Measurements from ENCODE around the gene ZNF787. TPM values are rescaled to one million over a fixed set of nuclear protein-coding genes. Genes with fewer than 3 reads are reported as not detected.

The ZNF787 gene
- total and polyA plus RNA-seq, 9 donors, result 3.0 to 36.8 (median 25.8) TPM

DNA sequence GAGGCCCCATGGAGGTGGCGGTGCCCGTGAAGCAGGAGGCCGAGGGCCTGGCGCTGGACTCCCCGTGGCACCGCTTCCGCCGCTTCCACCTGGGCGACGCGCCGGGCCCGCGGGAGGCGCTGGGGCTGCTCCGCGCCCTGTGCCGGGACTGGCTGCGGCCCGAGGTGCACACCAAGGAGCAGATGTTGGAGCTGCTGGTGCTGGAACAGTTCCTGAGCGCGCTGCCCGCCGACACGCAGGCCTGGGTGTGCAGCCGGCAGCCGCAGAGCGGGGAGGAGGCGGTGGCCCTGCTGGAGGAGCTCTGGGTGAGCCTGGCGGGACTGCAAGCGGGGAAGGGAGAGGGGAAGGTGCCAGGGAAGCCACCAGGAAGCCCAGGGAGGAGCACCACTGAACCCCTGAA, 25.8 kb upstream of the ZNF787 start:
- H3K27ac ChIP-seq, result no peak overlapping the region
- H3K4me3 ChIP-seq, result no peak overlapping the region
- WGBS, 3 donors, result 53 to 93% (median 73%) methylated on average over 18 to 31 of the region's 31 CpGs
- peaks cover 15% of the 10 kb centered on the region for H3K4me1 ChIP-seq (ENCODE audit: insufficient read depth)
- no peaks in the 10 kb centered on the region for H3K36me3 ChIP-seq
- TF ChIP-seq POLR2A (IDR thresholded peaks at IDR 0.05) (no peak), EP300 (IDR thresholded peaks at IDR 0.05) (no peak)
- TF ChIP-seq, protein P1, sequence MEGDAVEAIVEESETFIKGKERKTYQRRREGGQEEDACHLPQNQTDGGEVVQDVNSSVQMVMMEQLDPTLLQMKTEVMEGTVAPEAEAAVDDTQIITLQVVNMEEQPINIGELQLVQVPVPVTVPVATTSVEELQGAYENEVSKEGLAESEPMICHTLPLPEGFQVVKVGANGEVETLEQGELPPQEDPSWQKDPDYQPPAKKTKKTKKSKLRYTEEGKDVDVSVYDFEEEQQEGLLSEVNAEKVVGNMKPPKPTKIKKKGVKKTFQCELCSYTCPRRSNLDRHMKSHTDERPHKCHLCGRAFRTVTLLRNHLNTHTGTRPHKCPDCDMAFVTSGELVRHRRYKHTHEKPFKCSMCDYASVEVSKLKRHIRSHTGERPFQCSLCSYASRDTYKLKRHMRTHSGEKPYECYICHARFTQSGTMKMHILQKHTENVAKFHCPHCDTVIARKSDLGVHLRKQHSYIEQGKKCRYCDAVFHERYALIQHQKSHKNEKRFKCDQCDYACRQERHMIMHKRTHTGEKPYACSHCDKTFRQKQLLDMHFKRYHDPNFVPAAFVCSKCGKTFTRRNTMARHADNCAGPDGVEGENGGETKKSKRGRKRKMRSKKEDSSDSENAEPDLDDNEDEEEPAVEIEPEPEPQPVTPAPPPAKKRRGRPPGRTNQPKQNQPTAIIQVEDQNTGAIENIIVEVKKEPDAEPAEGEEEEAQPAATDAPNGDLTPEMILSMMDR (IDR thresholded peaks at IDR 0.05), result no peak
- DNase-seq, result no peak
- intact Hi-C loops (cut with DNase I), result loop anchor here in 1 of 4 donors (10.0 kb wide), 1 partner anchor 158 kb away; no protein-coding TSS in a partner anchor
- H3K27me3 ChIP-seq, result no peaks in the 10 kb centered on the region
- H3K9me3 ChIP-seq, result no peaks in the 10 kb centered on the region

DNA sequence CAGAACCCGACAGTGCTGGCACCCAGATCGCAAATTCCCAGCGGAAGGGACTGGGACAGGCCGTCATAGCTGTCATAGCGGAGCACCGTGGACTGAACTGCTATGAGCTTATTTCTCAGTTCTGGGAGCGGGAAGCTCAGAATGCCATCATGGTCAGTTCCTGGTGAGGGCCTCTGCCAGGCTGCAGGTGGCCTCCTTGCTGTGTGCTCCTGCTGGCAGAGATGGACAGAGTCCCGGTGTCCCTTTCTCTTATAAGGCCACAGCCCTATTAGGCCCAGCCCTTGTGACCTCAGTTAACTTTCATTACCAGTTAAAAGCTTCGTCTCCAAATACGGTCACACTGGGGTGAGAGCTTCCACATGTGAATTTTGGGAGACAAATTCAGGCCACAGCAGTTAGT, 24.6 kb upstream of the ZNF787 start:
- Histone ChIP-seq H3K4me1 (ENCODE audit: insufficient read depth) (peaks cover 16% of the 10 kb centered on the region), H3K36me3 (no peaks in the 10 kb centered on the region), H3K27me3 (no peaks in the 10 kb centered on the region), H3K27ac (no peak overlapping the region), H3K4me3 (no peak overlapping the region), H3K9me3 (no peaks in the 10 kb centered on the region)
- DNase-seq, result no peak
- WGBS, 3 donors, result 85 to 92% (median 88%) methylated on average over 10 of the region's 10 CpGs
- TF ChIP-seq POLR2A (IDR thresholded peaks at IDR 0.05), result no peak
- TF ChIP-seq, protein P1 (IDR thresholded peaks at IDR 0.05), result no peak
- TF ChIP-seq EP300 (IDR thresholded peaks at IDR 0.05), result no peak
- intact Hi-C loops (cut with DNase I), result loop anchor here in 1 of 4 donors (10.0 kb wide), 1 partner anchor 159 kb away; no protein-coding TSS in a partner anchor

DNA sequence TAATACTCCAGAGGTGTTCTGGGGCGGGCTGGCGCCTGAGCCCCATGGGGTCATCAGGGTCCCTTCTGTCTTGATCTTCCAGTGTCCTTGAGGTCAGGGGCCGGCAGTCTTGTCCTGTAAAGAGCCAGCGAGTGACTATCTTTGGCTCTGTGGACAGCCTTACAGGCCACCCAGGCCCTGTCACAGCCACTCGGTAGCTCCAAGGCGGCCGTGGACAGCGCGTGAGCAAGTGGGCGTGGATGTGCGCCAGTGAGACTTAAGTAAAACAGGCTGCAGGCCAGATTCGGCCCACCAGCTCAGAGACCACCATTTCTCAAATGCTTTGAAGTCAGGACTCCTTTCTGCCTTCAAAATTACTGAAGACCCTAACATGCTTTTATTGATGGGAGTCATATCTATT, 23.7 kb upstream of the ZNF787 start:
- H3K36me3 ChIP-seq, result no peaks in the 10 kb centered on the region
- no peaks in the 10 kb centered on the region for H3K9me3 ChIP-seq
- no peak for DNase-seq
- no peak overlapping the region for H3K27ac ChIP-seq
- no peak overlapping the region for H3K4me3 ChIP-seq
- WGBS, 3 donors, result 87 to 96% (median 93%) methylated on average over 12 of the region's 12 CpGs
- TF ChIP-seq POLR2A (IDR thresholded peaks at IDR 0.05) (no peak), EP300 (IDR thresholded peaks at IDR 0.05) (no peak)
- TF ChIP-seq, protein P1 (IDR thresholded peaks at IDR 0.05), result no peak
- H3K27me3 ChIP-seq, result no peaks in the 10 kb centered on the region
- intact Hi-C loops (cut with DNase I), result loop anchor here in 2 of 4 donors (5.0 to 10.0 kb wide), 2 partner anchors 38 to 160 kb away; no protein-coding TSS in a partner anchor
- peaks cover 15% of the 10 kb centered on the region for H3K4me1 ChIP-seq (ENCODE audit: insufficient read depth)

DNA sequence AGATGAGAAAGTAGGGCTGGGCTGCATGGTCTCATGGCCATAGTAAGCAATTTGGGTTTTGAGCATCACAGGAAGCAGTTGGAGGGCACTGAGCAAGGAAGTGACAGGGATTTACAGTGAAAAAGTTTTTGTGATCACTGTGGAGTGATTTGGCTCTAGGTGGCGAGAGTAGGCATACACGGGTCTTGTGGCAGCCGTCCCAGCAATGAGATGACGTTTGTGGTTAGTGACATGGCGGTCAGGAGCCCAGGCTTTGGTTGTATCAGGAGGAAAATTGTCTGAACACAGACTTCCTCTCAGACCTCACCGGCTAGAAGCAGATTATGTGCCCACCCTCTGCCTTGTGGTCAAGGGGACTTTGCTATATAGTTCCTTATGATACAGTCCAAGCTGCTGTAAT, 23.3 kb upstream of the ZNF787 start:
- Histone ChIP-seq H3K27ac (no peak overlapping the region), H3K27me3 (no peaks in the 10 kb centered on the region), H3K9me3 (no peaks in the 10 kb centered on the region), H3K4me1 (ENCODE audit: insufficient read depth) (peaks cover 14% of the 10 kb centered on the region), H3K4me3 (no peak overlapping the region), H3K36me3 (no peaks in the 10 kb centered on the region)
- TF ChIP-seq POLR2A (IDR thresholded peaks at IDR 0.05), result no peak
- TF ChIP-seq, protein P1 (IDR thresholded peaks at IDR 0.05), result no peak
- no peak for TF ChIP-seq EP300 (IDR thresholded peaks at IDR 0.05)
- WGBS, 3 donors, result 81 to 88% (median 86%) methylated on average over 6 of the region's 6 CpGs
- DNase-seq, result no peak
- intact Hi-C loops (cut with DNase I), result loop anchor here in 2 of 4 donors (5.0 to 10.0 kb wide), 2 partner anchors 37 to 160 kb away; no protein-coding TSS in a partner anchor

Measured in ovary (tissue), 9 donors.